ENCODE results near the gene BCORL1. TPM values are rescaled to one million over a fixed set of nuclear protein-coding genes. Genes with fewer than 3 reads are reported as not detected.

Gene BCORL1
- total and polyA plus RNA-seq, 2 donors (not counting 3 experiments of a cell fraction or from before 2014, with no cell fraction given) = 1.8 to 13.1 TPM

- Histone ChIP-seq H3K27me3 (ENCODE audit: control insufficient read depth in 2 of 2, insufficient read depth in 2 of 2, low read length in 2 of 2) (no peaks in the 10 kb centered on the region), H2AFZ (ENCODE audit: low read depth, low read length) (peak overlapping the region; percentile 97), H3K9me3 (replicated peaks; ENCODE audit: control insufficient read depth, insufficient read depth, low read length) (no peaks in the 10 kb centered on the region), H4K20me1 (replicated peaks; ENCODE audit: control insufficient read depth, extremely low read depth, insufficient read depth, low read length) (no peaks in the 10 kb centered on the region), H3K4me2 (ENCODE audit: insufficient read depth, low read length) (peak overlapping the region; percentile 62), H3K9ac (replicated peaks; ENCODE audit: extremely low read depth, insufficient read depth, low read length) (peak overlapping the region; percentile 9), H3K79me2 (ENCODE audit: control insufficient read depth, insufficient read depth, low read length) (no peaks in the 10 kb centered on the region), H3K4me3 (replicated peaks in 1 of 3; ENCODE audit: insufficient read depth in 1 of 3, low read depth in 1 of 3, low read length in 3 of 3) (peak overlapping the region in 2 of 3 experiments; percentile 26 to 32), H3K4me1 (ENCODE audit: control insufficient read depth, extremely low read depth, insufficient read depth, low read length) (peaks cover 9% of the 10 kb centered on the region), H3K36me3 (ENCODE audit: control insufficient read depth in 2 of 2, extremely low read depth in 1 of 2, insufficient read depth in 2 of 2, low read length in 2 of 2) (no peaks in the 10 kb centered on the region), H3K9me1 (replicated peaks; ENCODE audit: control insufficient read depth, extremely low read depth, insufficient read depth, low read length) (no peaks in the 10 kb centered on the region), H3K27ac (ENCODE audit: insufficient read depth, low read depth, low read length) (no peak overlapping the region)
- dilution Hi-C loops (cut with MboI; ENCODE audit: extremely low pct_ligation_motif_present, low sequenced_read_pairs) = no loop called here
- TF ChIP-seq MAX (IDR thresholded peaks at IDR 0.05; ENCODE audit: insufficient read depth, insufficient read length) (no peak), POLR2AphosphoS5 (IDR thresholded peaks at IDR 0.05; ENCODE audit: insufficient read depth, low read depth, low read length) (peak; percentile 39)
- no TSS peak for BruUV-seq (replicated peaks)
- intact Hi-C loops (cut with micrococcal nuclease) = loop anchor here (2.0 kb wide), 1 partner anchor 23 kb away; no protein-coding TSS in a partner anchor
- ChIA-PET POLR2A (interaction anchor here (1.2 kb wide), 1 partner anchor 103 kb away, joined by 3 read pairs; no protein-coding TSS in a partner anchor), CTCF (no interaction called here)
- peak; percentile 92 for FAIRE-seq
- peak; percentile 18 for DNase-seq (ENCODE audit: low read depth, low spot score)
These were observed 25.0 kb upstream of the BCORL1 start for GRCh38 chrX:129957241-129958082.

GRCh38 chrX:129958083-129958465, 24.4 kb upstream of the BCORL1 start:
- CTCF ChIA-PET = no interaction called here

More at GRCh38 chrX:129958083-129958465, 24.4 kb upstream of the BCORL1 start:
- no peak overlapping the region for H3K27ac ChIP-seq (ENCODE audit: insufficient read depth, low read depth, low read length)
- intact Hi-C loops (cut with micrococcal nuclease) = no loop called here
- DNase-seq (ENCODE audit: low read depth, low spot score) (no peak), FAIRE-seq (no peak)
- no peaks in the 10 kb centered on the region for H3K9me3 ChIP-seq (replicated peaks; ENCODE audit: control insufficient read depth, insufficient read depth, low read length)
- no peaks in the 10 kb centered on the region for H3K27me3 ChIP-seq (ENCODE audit: control insufficient read depth in 2 of 2, insufficient read depth in 2 of 2, low read length in 2 of 2)
- H2AFZ ChIP-seq (ENCODE audit: low read depth, low read length) = no peak overlapping the region
- TF ChIP-seq POLR2A (IDR thresholded peaks at IDR 0.05; ENCODE audit: low read depth, low read length) = no peak
- TF ChIP-seq EZH2 (IDR thresholded peaks at IDR 0.05; ENCODE audit: borderline replicate concordance, low read depth, low read length, severe bottlenecking) = no peak
- TF ChIP-seq MAX (IDR thresholded peaks at IDR 0.05; ENCODE audit: insufficient read depth, insufficient read length) = no peak
- TF ChIP-seq CTCF (IDR thresholded peaks at IDR 0.05; ENCODE audit: extremely low read depth in 1 of 2, insufficient read depth in 1 of 2, low read depth in 1 of 2, low read length in 2 of 2) = no peak
- TF ChIP-seq POLR2AphosphoS5 (IDR thresholded peaks at IDR 0.05; ENCODE audit: insufficient read depth, low read depth, low read length) = no peak
- no peak for TF ChIP-seq JUN (IDR thresholded peaks at IDR 0.05; ENCODE audit: borderline replicate concordance, insufficient read depth, insufficient read length, low read depth)
- TF ChIP-seq GATA2 (IDR thresholded peaks at IDR 0.05; ENCODE audit: insufficient read depth, insufficient read length, low read depth, low read length) = no peak
- TF ChIP-seq MYC (IDR thresholded peaks at IDR 0.05; ENCODE audit: low read depth, low read length) = no peak
- TF ChIP-seq FOS (IDR thresholded peaks at IDR 0.05; ENCODE audit: borderline replicate concordance, insufficient read depth, low read length) = no peak
- no peaks in the 10 kb centered on the region for H3K36me3 ChIP-seq (ENCODE audit: control insufficient read depth in 2 of 2, extremely low read depth in 1 of 2, insufficient read depth in 2 of 2, low read length in 2 of 2)
- peaks cover 9% of the 10 kb centered on the region for H3K4me1 ChIP-seq (ENCODE audit: control insufficient read depth, extremely low read depth, insufficient read depth, low read length)
- H4K20me1 ChIP-seq (replicated peaks; ENCODE audit: control insufficient read depth, extremely low read depth, insufficient read depth, low read length) = no peaks in the 10 kb centered on the region
- BruUV-seq (replicated peaks) = no TSS peak
- no peaks in the 10 kb centered on the region for H3K9me1 ChIP-seq (replicated peaks; ENCODE audit: control insufficient read depth, extremely low read depth, insufficient read depth, low read length)
- dilution Hi-C loops (cut with MboI; ENCODE audit: extremely low pct_ligation_motif_present, low sequenced_read_pairs) = no loop called here
- no peak overlapping the region for H3K4me3 ChIP-seq (replicated peaks in 1 of 3; ENCODE audit: insufficient read depth in 1 of 3, low read depth in 1 of 3, low read length in 3 of 3)
- H3K79me2 ChIP-seq (ENCODE audit: control insufficient read depth, insufficient read depth, low read length) = no peaks in the 10 kb centered on the region
- H3K9ac ChIP-seq (replicated peaks; ENCODE audit: extremely low read depth, insufficient read depth, low read length) = no peak overlapping the region
- POLR2A ChIA-PET = no interaction called here
- no peak overlapping the region for H3K4me2 ChIP-seq (ENCODE audit: insufficient read depth, low read length)

Measured in endothelial cell of umbilical vein (primary cell).